ENCODE data around the gene PRDM2.

PRDM2 gene

DNA sequence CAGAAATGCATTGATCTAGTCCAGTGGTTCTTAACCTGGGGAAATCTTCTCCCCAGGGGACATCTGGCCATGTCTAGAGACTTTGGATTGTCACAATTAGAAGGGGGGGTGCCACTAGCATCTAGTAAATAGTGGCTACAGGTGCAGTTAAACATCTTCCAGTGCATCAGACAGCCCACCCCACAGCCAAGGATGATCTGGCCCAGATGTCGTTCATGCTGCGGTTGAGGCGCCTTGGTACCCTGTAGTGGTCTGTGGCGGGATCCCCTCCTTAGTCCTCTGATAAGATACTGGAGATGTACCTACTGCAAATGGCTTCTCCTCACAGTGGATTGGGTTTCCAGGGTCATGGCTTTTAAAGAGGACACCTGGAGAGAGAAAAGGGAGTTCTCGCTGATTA lies 69.8 kb downstream of the PRDM2 start:
- no peak for FAIRE-seq

DNA sequence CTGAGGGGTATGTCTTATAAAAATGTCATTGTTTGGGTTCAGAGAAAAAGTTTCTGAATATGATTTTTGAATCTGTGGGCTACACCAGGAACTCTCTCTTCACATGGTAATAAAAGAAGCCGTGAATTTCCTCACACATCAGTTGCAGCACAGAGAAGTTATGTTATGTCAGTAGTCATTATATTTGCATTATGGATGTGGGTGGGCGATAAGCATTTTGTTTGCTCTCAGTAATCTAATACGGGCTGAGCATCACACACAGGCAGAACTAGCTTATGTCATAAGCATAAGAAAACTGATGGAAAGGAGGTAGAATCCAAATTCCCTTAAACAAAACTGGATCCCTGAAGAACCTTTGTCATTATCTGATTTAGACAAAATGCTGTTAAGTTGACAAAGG lies 70.8 kb downstream of the PRDM2 start:
- FAIRE-seq, result no peak

- no peak for FAIRE-seq
Measured at GRCh38 chr1:13771745-13772144, 71.8 kb downstream of the PRDM2 start.

DNA sequence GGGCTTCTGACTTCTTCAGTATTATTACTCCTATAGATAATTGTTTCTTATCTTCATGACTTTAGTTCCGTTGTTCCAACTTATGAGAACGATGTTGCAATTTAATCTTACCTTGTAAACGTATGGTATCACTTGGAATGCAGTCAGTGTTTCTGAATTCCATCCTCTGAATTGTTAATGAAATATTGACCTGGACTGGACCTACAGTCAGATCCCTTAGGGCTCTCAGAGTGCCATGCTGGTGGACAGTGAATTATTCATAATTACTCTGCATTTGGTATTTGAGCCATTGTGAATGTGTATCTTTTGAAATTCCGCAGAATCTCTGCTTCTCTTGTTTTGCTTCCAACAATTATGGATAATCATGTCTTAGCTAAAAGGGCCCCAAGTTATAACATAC lies 72.3 kb downstream of the PRDM2 start:
- FAIRE-seq, result no peak

GRCh38 chr1:13774121-13774520 lies 74.1 kb downstream of the PRDM2 start:
- no peak for FAIRE-seq

DNA sequence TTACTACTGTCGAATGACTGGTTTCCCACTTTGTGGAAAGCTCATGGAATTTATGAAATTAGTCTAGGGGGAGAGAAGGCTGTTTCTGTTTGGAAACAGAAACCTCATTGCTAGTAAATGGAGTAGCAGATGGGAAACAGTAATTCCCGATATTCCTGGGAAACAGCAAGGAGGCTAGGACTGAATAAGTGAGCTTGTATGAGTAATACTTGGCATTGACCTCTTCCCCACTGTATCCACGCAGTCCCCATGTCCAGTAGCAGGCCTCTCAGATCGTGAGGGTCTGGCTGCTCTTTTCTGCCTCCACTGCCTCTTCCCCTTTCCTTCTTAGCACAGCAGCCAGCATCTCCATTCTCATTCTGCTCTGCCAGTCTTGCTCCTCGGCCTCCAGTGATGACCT lies 75.5 kb downstream of the PRDM2 start:
- no peak for FAIRE-seq

- FAIRE-seq, result no peak
Measured at GRCh38 chr1:13775916-13776315, 75.9 kb downstream of the PRDM2 start.

GRCh38 chr1:13778431-13778830 lies 78.4 kb downstream of the PRDM2 start:
- no peak for FAIRE-seq

- FAIRE-seq, result no peak
Measured at GRCh38 chr1:13779930-13780329, 79.9 kb downstream of the PRDM2 start.

DNA sequence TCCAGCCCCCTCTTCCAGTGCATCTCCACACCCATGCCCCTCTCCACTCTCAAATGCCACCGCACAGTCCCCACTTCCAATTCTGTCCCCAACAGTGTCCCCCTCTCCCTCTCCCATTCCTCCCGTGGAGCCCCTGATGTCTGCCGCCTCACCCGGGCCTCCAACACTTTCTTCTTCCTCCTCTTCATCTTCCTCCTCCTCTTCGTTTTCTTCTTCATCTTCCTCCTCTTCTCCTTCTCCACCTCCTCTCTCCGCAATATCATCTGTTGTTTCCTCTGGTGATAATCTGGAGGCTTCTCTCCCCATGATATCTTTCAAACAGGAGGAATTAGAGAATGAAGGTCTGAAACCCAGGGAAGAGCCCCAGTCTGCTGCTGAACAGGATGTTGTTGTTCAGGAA lies 80.8 kb downstream of the PRDM2 start:
- FAIRE-seq, result no peak

DNA sequence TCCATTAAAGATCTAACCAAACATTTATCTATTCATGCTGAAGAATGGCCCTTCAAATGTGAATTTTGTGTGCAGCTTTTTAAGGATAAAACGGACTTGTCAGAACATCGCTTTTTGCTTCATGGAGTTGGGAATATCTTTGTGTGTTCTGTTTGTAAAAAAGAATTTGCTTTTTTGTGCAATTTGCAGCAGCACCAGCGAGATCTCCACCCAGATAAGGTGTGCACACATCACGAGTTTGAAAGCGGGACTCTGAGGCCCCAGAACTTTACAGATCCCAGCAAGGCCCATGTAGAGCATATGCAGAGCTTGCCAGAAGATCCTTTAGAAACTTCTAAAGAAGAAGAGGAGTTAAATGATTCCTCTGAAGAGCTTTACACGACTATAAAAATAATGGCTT lies 81.2 kb downstream of the PRDM2 start:
- no peak for FAIRE-seq

GRCh38 chr1:13781907-13782633 lies 82.1 kb downstream of the PRDM2 start:
- no peak for FAIRE-seq

GRCh38 chr1:13782634-13783360 lies 82.8 kb downstream of the PRDM2 start:
- FAIRE-seq, result no peak

- no peak for FAIRE-seq
Measured at GRCh38 chr1:13783551-13783950, 83.6 kb downstream of the PRDM2 start.

- no peak for FAIRE-seq
Measured at GRCh38 chr1:13784971-13785370, 85.0 kb downstream of the PRDM2 start.

GRCh38 chr1:13786541-13786940 lies 86.6 kb downstream of the PRDM2 start:
- no peak for FAIRE-seq

- no peak for FAIRE-seq
Measured at GRCh38 chr1:13788795-13789194, 88.8 kb downstream of the PRDM2 start.

DNA sequence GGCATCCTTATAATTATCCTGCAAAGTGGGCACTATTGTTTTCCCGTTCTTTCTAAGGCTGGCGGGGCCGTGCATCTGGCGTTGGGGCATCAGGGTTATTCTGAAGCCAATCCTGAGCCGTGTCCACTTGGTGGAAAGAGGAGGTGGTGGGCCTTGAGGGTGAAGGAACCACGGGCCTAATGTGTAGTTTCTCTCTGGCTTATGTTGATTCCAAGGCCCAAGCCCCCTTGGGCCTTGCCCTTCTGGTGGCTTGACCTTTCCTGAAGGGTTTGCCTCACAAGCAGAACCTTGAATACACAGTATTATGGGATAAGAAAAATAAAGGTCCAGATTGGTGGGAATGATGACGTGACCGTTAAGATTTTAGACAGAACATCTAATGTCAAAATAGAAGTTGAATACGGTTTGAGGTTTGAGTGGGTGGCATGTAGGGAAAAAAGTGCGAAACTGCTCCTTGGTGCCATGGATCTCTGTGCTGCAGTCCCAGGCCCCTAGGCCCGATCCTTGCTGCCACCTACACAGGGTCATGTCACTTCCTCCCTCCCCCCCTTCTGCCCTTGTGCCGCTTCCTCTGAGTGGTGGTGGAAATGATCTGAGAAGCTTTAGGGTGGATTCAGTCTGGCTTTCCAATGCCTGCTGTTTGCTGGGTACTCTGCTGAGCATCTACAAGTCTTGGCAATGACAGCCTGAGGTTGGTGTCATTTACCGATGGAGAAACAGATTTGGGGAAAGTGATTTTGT lies 90.5 kb downstream of the PRDM2 start:
- FAIRE-seq, result no peak

- no peak for FAIRE-seq
Measured at GRCh38 chr1:13792419-13792818, 92.4 kb downstream of the PRDM2 start.

- FAIRE-seq, result no peak
Measured at GRCh38 chr1:13793088-13793730, 93.2 kb downstream of the PRDM2 start.

DNA sequence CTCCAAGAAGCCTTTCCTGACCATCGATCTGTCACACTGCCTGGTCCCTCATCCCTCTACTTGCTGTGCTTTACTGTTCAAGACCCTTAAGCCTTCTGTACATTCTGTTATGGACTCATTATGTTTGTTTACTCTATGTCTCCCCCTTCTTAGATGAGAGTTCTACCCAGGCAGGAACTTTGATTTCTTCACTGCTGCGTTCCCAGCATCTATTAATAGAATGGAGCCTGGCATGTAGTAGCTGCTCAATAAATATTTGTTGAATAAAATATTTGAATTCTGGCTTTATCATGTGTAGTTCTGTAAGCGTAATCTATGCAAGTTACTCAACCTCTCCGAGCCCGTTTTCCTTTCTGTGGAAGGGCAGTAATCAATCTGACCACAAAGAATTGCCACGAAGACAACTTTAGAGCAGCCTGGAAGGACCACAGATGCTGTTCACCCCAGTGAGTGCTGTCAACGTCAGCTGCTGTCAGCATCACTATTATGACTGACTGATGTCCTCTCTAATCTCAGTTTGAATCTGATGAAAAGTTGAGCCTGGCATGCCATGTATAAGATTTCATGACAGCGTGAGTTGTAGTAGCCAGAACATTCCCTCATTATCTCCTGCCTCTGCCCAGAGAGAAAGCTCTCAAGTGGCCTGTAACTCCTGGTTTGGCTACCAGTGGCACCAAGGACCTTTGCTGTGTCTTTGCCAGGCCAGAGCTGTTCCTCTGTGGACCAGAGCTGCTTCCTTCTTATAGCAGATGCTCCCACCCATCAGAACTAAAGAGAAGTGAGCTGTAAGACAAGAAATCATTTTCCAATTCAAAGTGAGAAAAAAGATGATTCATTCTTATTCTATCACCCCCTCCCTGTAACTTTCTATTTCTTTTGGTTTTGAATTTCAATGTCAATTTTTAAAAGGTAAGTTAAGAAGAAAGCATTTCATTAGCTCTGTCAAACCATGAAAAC lies 94.5 kb downstream of the PRDM2 start:
- FAIRE-seq, result no peak

- FAIRE-seq, result no peak
Measured at GRCh38 chr1:13797397-13797796, 97.4 kb downstream of the PRDM2 start.
